ENCODE results near the gene KLF7.

The KLF7 gene

DNA sequence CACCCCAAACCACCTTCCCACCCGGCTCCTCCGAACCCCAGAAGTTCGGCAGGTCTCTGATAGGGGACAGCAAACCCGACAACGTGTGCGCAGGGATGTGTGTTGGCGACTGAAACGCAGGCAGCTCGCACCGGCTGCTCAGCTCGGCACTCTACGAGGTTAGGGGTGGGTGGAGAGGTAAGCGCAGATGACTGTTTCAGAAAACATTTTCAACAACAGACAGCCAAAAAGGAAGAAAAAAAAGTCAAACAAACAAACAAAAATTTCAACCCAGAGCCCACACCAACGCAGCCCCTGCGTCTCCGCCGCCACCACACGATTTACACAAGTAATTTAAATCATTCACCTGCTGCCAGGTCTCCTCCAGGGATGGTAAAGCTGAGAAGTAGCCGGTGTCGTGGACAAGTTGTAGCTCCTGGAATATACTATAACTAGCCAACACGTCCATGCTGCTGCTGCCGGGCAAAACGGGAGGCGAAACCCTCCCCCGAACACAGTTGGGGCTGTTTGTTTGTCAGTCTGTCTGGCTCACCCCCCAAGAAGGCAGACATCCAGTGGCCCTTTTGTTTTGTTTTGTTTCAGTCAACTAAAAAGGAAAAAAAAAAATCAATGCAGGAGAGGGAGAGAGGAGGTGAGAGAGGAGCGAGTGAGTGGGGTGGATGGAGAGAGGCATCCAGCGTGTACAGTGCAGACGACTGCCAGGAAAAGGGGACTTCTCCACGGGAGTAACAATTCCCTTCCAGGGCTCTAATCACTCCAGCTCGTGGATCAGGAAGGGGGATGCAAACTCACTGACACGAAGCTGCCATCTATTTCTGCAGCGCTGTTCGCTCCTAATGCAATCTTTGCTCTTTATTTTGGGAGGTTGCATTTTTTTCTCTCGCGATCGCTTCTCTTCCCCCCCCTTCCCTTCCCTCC is at the start of gene KLF7:
Gene KLF7, minus strand, starts transcription at position 828 of the 918 bp plus-strand sequence. Its CDS starts 380 bp downstream, at position 448.
- Histone ChIP-seq H3K4me1 (ENCODE audit: insufficient read depth, poor library complexity, severe bottlenecking) (peaks cover 26% of the 10 kb centered on the region), H3K27me3 (ENCODE audit: insufficient read depth, poor library complexity, severe bottlenecking) (no peaks in the 10 kb centered on the region), H3K9me3 (ENCODE audit: severe bottlenecking) (no peaks in the 10 kb centered on the region), H3K27ac (ENCODE audit: poor library complexity, severe bottlenecking) (peak within 1 kb of the TSS; percentile 96), H3K36me3 (ENCODE audit: low read depth) (peaks cover 43% of the 10 kb centered on the region), H3K4me3 (ENCODE audit: severe bottlenecking) (peak within 1 kb of the TSS; percentile 94)
- no peak for TF ChIP-seq CTCF (IDR thresholded peaks at IDR 0.05; ENCODE audit: poor library complexity, severe bottlenecking)
- DNase-seq (ENCODE audit: low spot score) (no peak), ATAC-seq (ENCODE audit: low read depth) (peak; percentile 1; the same call in 2 of the 3 replicates)

- Histone ChIP-seq H3K27me3 (ENCODE audit: insufficient read depth, poor library complexity, severe bottlenecking) (no peaks in the 10 kb centered on the region), H3K4me3 (ENCODE audit: severe bottlenecking) (no peak overlapping the region), H3K27ac (ENCODE audit: poor library complexity, severe bottlenecking) (no peak overlapping the region), H3K4me1 (ENCODE audit: insufficient read depth, poor library complexity, severe bottlenecking) (peaks cover 8% of the 10 kb centered on the region), H3K9me3 (ENCODE audit: severe bottlenecking) (no peaks in the 10 kb centered on the region), H3K36me3 (ENCODE audit: low read depth) (no peaks in the 10 kb centered on the region)
- DNase-seq (ENCODE audit: low spot score) (no peak), ATAC-seq (ENCODE audit: low read depth) (no peak)
- no peak for TF ChIP-seq CTCF (IDR thresholded peaks at IDR 0.05; ENCODE audit: poor library complexity, severe bottlenecking)
Observed at GRCh38 chr2:207215308-207215707, 49.6 kb upstream of the KLF7 start.

GRCh38 chr2:207214446-207214845 is 48.7 kb upstream of the KLF7 start:
- Histone ChIP-seq H3K4me1 (ENCODE audit: insufficient read depth, poor library complexity, severe bottlenecking) (no peaks in the 10 kb centered on the region), H3K9me3 (ENCODE audit: severe bottlenecking) (no peaks in the 10 kb centered on the region), H3K27me3 (ENCODE audit: insufficient read depth, poor library complexity, severe bottlenecking) (no peaks in the 10 kb centered on the region), H3K36me3 (ENCODE audit: low read depth) (no peaks in the 10 kb centered on the region), H3K4me3 (ENCODE audit: severe bottlenecking) (no peak overlapping the region), H3K27ac (ENCODE audit: poor library complexity, severe bottlenecking) (no peak overlapping the region)
- no peak for ATAC-seq (ENCODE audit: low read depth)
- DNase-seq (ENCODE audit: low spot score) = no peak
- no peak for TF ChIP-seq CTCF (IDR thresholded peaks at IDR 0.05; ENCODE audit: poor library complexity, severe bottlenecking)

DNA sequence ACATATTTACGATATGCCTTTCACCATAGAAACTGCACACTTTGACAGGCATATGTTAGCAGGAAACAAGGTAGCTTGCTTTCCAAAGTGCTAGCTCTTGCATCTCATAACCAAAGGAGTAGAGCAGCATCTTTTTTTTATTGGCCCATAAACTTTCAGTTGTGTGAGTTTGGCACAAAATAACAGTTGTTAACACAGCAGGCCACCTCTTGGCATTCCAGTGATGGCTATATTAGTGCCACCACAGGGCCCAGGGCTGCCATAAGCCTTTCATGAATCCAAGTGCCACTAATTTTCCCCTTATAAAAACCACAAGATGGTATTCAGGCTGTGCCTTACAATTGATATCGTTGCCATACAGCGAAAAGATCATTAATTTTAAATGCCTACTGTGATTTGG is 40.3 kb upstream of the KLF7 start:
- no peak for TF ChIP-seq CTCF (IDR thresholded peaks at IDR 0.05; ENCODE audit: poor library complexity, severe bottlenecking)
- H3K36me3 ChIP-seq (ENCODE audit: low read depth) = no peaks in the 10 kb centered on the region
- ATAC-seq (ENCODE audit: low read depth) = no peak

More for the DNA sequence above, 40.3 kb upstream of the KLF7 start:
- H3K4me3 ChIP-seq (ENCODE audit: severe bottlenecking) = no peak overlapping the region
- H3K27me3 ChIP-seq (ENCODE audit: insufficient read depth, poor library complexity, severe bottlenecking) = no peaks in the 10 kb centered on the region
- no peaks in the 10 kb centered on the region for H3K4me1 ChIP-seq (ENCODE audit: insufficient read depth, poor library complexity, severe bottlenecking)
- no peak for DNase-seq (ENCODE audit: low spot score)
- H3K27ac ChIP-seq (ENCODE audit: poor library complexity, severe bottlenecking) = no peak overlapping the region
- no peaks in the 10 kb centered on the region for H3K9me3 ChIP-seq (ENCODE audit: severe bottlenecking)
